Measurements from ENCODE around the gene ERCC8.

Gene ERCC8

GRCh38 chr5:60842871-60843385, 101.9 kb downstream of the ERCC8 start:
- H3K27ac ChIP-seq: no peak overlapping the region
- TF ChIP-seq, protein P1, sequence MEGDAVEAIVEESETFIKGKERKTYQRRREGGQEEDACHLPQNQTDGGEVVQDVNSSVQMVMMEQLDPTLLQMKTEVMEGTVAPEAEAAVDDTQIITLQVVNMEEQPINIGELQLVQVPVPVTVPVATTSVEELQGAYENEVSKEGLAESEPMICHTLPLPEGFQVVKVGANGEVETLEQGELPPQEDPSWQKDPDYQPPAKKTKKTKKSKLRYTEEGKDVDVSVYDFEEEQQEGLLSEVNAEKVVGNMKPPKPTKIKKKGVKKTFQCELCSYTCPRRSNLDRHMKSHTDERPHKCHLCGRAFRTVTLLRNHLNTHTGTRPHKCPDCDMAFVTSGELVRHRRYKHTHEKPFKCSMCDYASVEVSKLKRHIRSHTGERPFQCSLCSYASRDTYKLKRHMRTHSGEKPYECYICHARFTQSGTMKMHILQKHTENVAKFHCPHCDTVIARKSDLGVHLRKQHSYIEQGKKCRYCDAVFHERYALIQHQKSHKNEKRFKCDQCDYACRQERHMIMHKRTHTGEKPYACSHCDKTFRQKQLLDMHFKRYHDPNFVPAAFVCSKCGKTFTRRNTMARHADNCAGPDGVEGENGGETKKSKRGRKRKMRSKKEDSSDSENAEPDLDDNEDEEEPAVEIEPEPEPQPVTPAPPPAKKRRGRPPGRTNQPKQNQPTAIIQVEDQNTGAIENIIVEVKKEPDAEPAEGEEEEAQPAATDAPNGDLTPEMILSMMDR (IDR thresholded peaks at IDR 0.05): no peak
- no peak for TF ChIP-seq ZFX (IDR thresholded peaks at IDR 0.05; ENCODE audit: borderline replicate concordance)

DNA sequence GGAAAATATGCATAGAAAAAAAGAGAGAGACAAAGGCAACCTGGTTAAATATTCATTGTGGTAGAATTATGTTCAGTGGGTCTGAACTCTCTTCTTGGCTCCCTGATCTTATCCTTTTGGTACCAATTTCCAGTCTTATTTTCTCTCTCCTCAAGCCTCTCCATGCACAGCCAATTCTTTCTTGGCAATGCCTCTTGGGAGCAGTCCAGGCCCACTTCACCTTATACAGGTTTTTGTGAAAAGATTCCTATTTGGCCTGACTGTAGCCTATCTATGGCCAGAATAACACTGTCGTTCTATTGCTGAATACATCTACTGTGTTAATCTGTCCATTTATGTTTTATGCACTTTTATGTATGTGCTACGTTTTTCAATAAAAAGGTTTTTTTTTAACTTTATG, 103.5 kb downstream of the ERCC8 start:
- TF ChIP-seq ZFX (IDR thresholded peaks at IDR 0.05; ENCODE audit: borderline replicate concordance): no peak
- TF ChIP-seq, protein P1 (IDR thresholded peaks at IDR 0.05): no peak
- no peak overlapping the region for H3K27ac ChIP-seq

- no peak overlapping the region for H3K27ac ChIP-seq
- TF ChIP-seq, protein P1 (IDR thresholded peaks at IDR 0.05): no peak
- no peak for TF ChIP-seq ZFX (IDR thresholded peaks at IDR 0.05; ENCODE audit: borderline replicate concordance)
These were observed 108.7 kb downstream of the ERCC8 start for GRCh38 chr5:60836131-60836530.

DNA sequence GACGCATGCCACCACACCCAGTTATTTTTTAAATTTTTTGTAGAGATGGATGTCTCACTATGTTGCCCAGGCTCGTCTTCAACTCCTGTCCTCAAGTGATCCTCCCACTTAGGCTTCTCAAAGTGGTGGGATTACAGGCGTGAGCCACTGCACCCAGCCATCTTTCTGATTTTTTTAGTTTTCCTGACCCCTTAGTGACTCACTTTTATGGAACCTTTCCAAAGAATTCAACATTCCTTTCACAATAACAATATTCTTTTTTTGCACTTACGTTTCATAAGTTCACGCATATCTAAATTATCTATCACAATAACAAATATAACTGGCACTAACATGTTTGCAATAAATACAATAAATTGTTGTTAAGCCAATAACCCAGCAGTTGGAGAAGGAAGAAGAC, 109.3 kb downstream of the ERCC8 start:
- no peak overlapping the region for H3K27ac ChIP-seq
- TF ChIP-seq, protein P1 (IDR thresholded peaks at IDR 0.05): no peak
- no peak for TF ChIP-seq ZFX (IDR thresholded peaks at IDR 0.05; ENCODE audit: borderline replicate concordance)

DNA sequence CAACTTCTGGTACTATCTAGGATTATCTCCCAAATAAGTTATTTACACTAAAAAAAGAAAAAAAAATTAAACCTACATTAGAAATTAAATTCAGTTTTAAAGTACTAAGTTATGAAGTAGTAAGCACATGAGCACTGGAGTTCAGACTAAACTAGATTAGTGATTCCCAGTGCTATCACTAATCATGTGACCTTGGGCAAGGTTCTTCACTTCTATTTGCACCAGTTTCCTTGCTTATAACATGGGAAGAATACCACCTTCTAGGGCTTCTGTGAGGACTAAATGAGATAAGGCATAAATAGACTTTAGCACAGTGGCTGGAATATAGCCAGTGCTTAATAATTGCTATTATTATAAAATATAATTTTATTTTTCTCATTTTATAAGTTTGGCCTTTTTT, 111.3 kb downstream of the ERCC8 start:
- no peak overlapping the region for H3K27ac ChIP-seq
- TF ChIP-seq ZFX (IDR thresholded peaks at IDR 0.05; ENCODE audit: borderline replicate concordance): no peak
- TF ChIP-seq, protein P1 (IDR thresholded peaks at IDR 0.05): no peak

DNA sequence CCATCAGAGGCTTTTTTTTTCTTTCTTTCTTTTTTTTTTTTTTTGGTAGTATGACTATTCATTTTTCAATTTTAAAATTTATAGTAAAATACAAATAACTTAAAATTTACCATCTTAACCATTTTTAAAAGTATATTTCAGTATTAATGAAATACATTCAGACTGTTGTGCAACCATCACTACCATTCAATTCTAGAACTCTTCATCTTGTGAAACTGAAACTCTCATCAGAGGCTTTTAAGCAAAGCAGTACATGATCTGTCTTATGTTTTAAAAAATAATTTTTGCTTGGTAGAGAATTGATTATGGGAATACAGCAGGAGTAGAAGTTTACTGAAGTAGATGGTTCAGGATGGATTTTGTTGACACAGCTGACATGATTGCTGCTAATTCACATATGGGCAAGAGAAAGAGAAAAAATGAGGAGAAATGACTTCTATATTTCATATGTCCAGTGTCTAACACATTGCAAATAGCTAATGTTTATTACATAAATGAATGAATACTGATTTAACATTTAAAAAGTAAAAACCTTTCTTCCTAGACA, 114.2 kb downstream of the ERCC8 start:
- TF ChIP-seq, protein P1 (IDR thresholded peaks at IDR 0.05): no peak
- no peak for TF ChIP-seq ZFX (IDR thresholded peaks at IDR 0.05; ENCODE audit: borderline replicate concordance)

DNA sequence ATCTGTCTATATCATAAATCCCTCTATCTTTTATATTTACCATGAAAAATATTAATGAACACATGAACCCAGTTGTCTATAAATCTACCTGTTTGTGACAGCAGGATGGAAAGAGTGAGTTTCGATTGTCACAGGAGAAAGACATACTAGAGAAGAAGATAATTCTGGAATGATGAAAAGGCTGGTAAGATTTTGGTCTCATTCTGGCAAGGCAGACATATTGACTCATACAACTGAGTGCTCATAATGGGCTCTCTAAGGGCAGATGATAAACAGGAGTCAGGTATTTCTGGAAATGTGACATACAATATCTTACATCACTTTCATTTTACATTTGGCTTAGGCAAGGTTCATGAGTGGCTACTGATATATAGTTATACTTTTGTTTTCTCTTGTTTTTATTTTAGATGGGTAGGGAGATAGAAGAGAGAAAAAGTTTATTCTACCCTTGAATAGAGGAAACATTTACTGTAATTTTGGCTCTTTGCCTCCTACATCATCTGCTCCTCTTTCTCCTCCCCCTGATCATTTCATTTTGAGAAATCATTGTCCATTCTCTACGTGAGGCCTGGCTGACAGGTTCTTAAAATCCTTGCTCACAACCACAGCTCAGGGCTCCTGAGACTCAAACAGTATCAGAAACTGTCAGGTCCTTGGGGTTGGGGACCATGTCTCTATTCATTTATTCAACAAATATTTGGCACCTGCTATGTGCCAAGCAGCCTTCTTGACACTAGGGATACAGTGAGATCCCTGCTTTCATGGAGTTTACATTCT, 115.2 kb downstream of the ERCC8 start:
- TF ChIP-seq, protein P1 (IDR thresholded peaks at IDR 0.05): no peak
- no peak for TF ChIP-seq ZFX (IDR thresholded peaks at IDR 0.05; ENCODE audit: borderline replicate concordance)
- no peak overlapping the region for H3K27ac ChIP-seq

More for the DNA sequence above, 114.2 kb downstream of the ERCC8 start:
- H3K27ac ChIP-seq: no peak overlapping the region
